ENCODE data around the gene CCDC66.

CCDC66 gene

DNA sequence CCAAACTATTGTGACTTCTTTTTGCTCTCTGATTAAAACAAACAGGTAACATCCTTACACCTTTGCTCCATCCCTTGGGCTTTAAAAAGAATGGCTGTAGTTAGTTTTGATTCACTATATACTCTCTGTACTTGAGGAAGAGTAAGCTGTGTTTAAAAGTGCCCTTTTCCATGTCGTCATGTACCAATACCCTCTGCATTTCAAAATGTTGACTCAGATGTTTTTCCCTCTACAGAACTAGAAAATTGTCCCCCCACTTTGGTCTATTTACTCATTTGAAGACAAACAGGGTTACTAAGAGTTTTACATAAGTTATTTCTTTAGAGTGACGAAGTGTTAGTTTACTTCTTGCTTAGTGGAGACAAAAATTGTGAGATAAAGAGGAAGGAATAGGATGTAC is 63.4 kb downstream of the CCDC66 start:
- Histone ChIP-seq H3K18ac (ENCODE audit: low read length) (no peak overlapping the region), H3K79me1 (ENCODE audit: low read depth, low read length) (no peaks in the 10 kb centered on the region), H3K4ac (ENCODE audit: low read length) (no peak overlapping the region), H4K8ac (ENCODE audit: low read depth, low read length) (no peak overlapping the region), H3K4me2 (ENCODE audit: insufficient read depth, low read length, poor library complexity, severe bottlenecking) (no peak overlapping the region), H3K4me3 (ENCODE audit: low read length in 2 of 2) (no peak overlapping the region), H2BK15ac (ENCODE audit: low read length) (no peak overlapping the region), H4K91ac (ENCODE audit: low read depth, low read length, poor library complexity) (no peak overlapping the region), H3K27me3 (ENCODE audit: control insufficient read depth in 3 of 3, insufficient read depth in 3 of 3, low read depth in 1 of 3, low read length in 3 of 3) (no peaks in the 10 kb centered on the region), H2AK5ac (ENCODE audit: low read depth, low read length) (no peak overlapping the region), H3K9me3 (replicated peaks in 1 of 2; ENCODE audit: control insufficient read depth in 2 of 2, insufficient read depth in 1 of 2, low read depth in 1 of 2, low read length in 2 of 2) (no peaks in the 10 kb centered on the region), H2AFZ (ENCODE audit: low read length) (no peak overlapping the region), H3K9ac (ENCODE audit: low read depth, low read length, poor library complexity) (no peak overlapping the region), H2BK120ac (ENCODE audit: low read depth, low read length) (no peak overlapping the region), H3K36me3 (replicated peaks in 1 of 2; ENCODE audit: control insufficient read depth in 2 of 2, insufficient read depth in 2 of 2, low read length in 2 of 2) (peaks cover 6 to 100% of the 10 kb centered on the region in 2 donors), H2BK5ac (ENCODE audit: low read length) (no peak overlapping the region), H3K23ac (ENCODE audit: low read depth, low read length, poor library complexity) (no peak overlapping the region), H3K27ac (replicated peaks; ENCODE audit: low read length) (no peak overlapping the region), H3K4me1 (ENCODE audit: control insufficient read depth in 2 of 2, insufficient read depth in 1 of 2, low read depth in 1 of 2, low read length in 2 of 2) (no peaks in the 10 kb centered on the region), H3K14ac (ENCODE audit: low read length) (no peak overlapping the region), H2BK12ac (ENCODE audit: low read length) (no peak overlapping the region)
- WGBS, 2 donors (ENCODE audit: extremely low coverage in 2 of 2, insufficient read length in 2 of 2, insufficient replicate concordance in 1 of 2): no CpG with 5 or more reads among the region's 2 CpGs
- DNase-seq (ENCODE audit: low spot score): no peak

DNA sequence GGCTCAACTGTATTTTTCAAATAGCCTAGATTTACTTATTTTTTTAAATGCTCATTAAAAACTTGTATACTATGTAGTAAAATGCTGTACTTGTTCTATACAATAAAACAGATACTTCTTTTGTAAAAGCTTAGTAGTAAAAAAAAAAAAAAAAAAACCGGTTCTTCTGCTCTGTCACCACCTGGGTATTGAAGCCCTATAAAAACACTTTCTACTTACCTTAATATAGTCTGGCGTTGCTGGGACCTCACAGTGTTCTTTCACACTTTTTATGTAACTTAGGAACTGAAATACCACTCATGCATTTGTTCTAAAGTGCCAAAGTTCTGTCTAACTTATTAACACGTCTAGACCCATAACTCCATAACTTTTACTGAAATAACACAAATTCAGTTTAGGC is 64.7 kb downstream of the CCDC66 start:
- no peak overlapping the region for H2AK5ac ChIP-seq (ENCODE audit: low read depth, low read length)
- H3K18ac ChIP-seq (ENCODE audit: low read length): no peak overlapping the region
- H4K8ac ChIP-seq (ENCODE audit: low read depth, low read length): no peak overlapping the region
- H3K9ac ChIP-seq (ENCODE audit: low read depth, low read length, poor library complexity): no peak overlapping the region
- H3K23ac ChIP-seq (ENCODE audit: low read depth, low read length, poor library complexity): no peak overlapping the region
- no peak overlapping the region for H2BK5ac ChIP-seq (ENCODE audit: low read length)
- no peaks in the 10 kb centered on the region for H3K9me3 ChIP-seq (replicated peaks in 1 of 2; ENCODE audit: control insufficient read depth in 2 of 2, insufficient read depth in 1 of 2, low read depth in 1 of 2, low read length in 2 of 2)
- no peak overlapping the region for H4K91ac ChIP-seq (ENCODE audit: low read depth, low read length, poor library complexity)
- no CpG with 5 or more reads among the region's 3 CpGs for WGBS, 2 donors (ENCODE audit: extremely low coverage in 2 of 2, insufficient read length in 2 of 2, insufficient replicate concordance in 1 of 2)
- H2AFZ ChIP-seq (ENCODE audit: low read length): no peak overlapping the region
- H2BK12ac ChIP-seq (ENCODE audit: low read length): no peak overlapping the region
- DNase-seq (ENCODE audit: low spot score): no peak
- no peak overlapping the region for H3K14ac ChIP-seq (ENCODE audit: low read length)
- H3K4me1 ChIP-seq (ENCODE audit: control insufficient read depth in 2 of 2, insufficient read depth in 1 of 2, low read depth in 1 of 2, low read length in 2 of 2): no peaks in the 10 kb centered on the region
- H3K36me3 ChIP-seq (replicated peaks in 1 of 2; ENCODE audit: control insufficient read depth in 2 of 2, insufficient read depth in 2 of 2, low read length in 2 of 2): peaks cover 7 to 100% of the 10 kb centered on the region in 2 donors
- H2BK120ac ChIP-seq (ENCODE audit: low read depth, low read length): no peak overlapping the region
- H3K27me3 ChIP-seq (ENCODE audit: control insufficient read depth in 3 of 3, insufficient read depth in 3 of 3, low read depth in 1 of 3, low read length in 3 of 3): no peaks in the 10 kb centered on the region
- H3K4ac ChIP-seq (ENCODE audit: low read length): no peak overlapping the region
- H2BK15ac ChIP-seq (ENCODE audit: low read length): no peak overlapping the region
- H3K79me1 ChIP-seq (ENCODE audit: low read depth, low read length): no peaks in the 10 kb centered on the region
- H3K4me2 ChIP-seq (ENCODE audit: insufficient read depth, low read length, poor library complexity, severe bottlenecking): no peak overlapping the region
- H3K4me3 ChIP-seq (ENCODE audit: low read length in 2 of 2): no peak overlapping the region
- no peak overlapping the region for H3K27ac ChIP-seq (replicated peaks; ENCODE audit: low read length)

DNA sequence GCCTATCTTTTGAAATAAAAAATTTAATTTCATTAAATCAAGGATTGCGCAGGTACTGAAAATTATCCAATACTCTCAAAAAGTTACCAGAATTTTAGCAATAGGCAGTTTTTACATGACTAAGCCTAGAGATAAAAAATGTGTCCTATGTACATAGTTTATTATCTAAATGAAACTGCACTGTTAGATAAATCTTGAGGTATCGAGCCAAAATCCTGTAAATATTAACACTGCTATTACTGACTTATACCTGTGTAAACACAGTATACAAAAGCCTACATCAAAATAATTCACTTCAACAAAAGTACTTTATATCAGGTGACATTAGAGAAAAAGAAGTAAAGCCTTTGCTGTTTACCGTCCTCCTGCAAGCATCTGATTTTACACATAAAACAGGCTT is 65.4 kb downstream of the CCDC66 start:
- Histone ChIP-seq H2BK120ac (ENCODE audit: low read depth, low read length) (no peak overlapping the region), H2BK12ac (ENCODE audit: low read length) (no peak overlapping the region), H3K18ac (ENCODE audit: low read length) (no peak overlapping the region), H3K4me2 (ENCODE audit: insufficient read depth, low read length, poor library complexity, severe bottlenecking) (no peak overlapping the region), H3K14ac (ENCODE audit: low read length) (no peak overlapping the region), H3K27me3 (ENCODE audit: control insufficient read depth in 3 of 3, insufficient read depth in 3 of 3, low read depth in 1 of 3, low read length in 3 of 3) (no peaks in the 10 kb centered on the region), H3K36me3 (replicated peaks in 1 of 2; ENCODE audit: control insufficient read depth in 2 of 2, insufficient read depth in 2 of 2, low read length in 2 of 2) (peaks cover 7 to 100% of the 10 kb centered on the region in 2 donors), H2AK5ac (ENCODE audit: low read depth, low read length) (no peak overlapping the region), H4K8ac (ENCODE audit: low read depth, low read length) (no peak overlapping the region), H3K4ac (ENCODE audit: low read length) (no peak overlapping the region), H2BK15ac (ENCODE audit: low read length) (no peak overlapping the region), H2AFZ (ENCODE audit: low read length) (no peak overlapping the region), H3K9me3 (replicated peaks in 1 of 2; ENCODE audit: control insufficient read depth in 2 of 2, insufficient read depth in 1 of 2, low read depth in 1 of 2, low read length in 2 of 2) (no peaks in the 10 kb centered on the region), H3K23ac (ENCODE audit: low read depth, low read length, poor library complexity) (no peak overlapping the region), H3K79me1 (ENCODE audit: low read depth, low read length) (no peaks in the 10 kb centered on the region), H2BK5ac (ENCODE audit: low read length) (no peak overlapping the region), H3K27ac (replicated peaks; ENCODE audit: low read length) (no peak overlapping the region), H3K4me1 (ENCODE audit: control insufficient read depth in 2 of 2, insufficient read depth in 1 of 2, low read depth in 1 of 2, low read length in 2 of 2) (no peaks in the 10 kb centered on the region), H3K4me3 (ENCODE audit: low read length in 2 of 2) (no peak overlapping the region), H3K9ac (ENCODE audit: low read depth, low read length, poor library complexity) (no peak overlapping the region), H4K91ac (ENCODE audit: low read depth, low read length, poor library complexity) (no peak overlapping the region)
- no CpG with 5 or more reads among the region's 3 CpGs for whole genome bisulfite sequencing, 2 donors (ENCODE audit: extremely low coverage in 2 of 2, insufficient read length in 2 of 2, insufficient replicate concordance in 1 of 2)
- no peak for DNase-seq (ENCODE audit: low spot score)

DNA sequence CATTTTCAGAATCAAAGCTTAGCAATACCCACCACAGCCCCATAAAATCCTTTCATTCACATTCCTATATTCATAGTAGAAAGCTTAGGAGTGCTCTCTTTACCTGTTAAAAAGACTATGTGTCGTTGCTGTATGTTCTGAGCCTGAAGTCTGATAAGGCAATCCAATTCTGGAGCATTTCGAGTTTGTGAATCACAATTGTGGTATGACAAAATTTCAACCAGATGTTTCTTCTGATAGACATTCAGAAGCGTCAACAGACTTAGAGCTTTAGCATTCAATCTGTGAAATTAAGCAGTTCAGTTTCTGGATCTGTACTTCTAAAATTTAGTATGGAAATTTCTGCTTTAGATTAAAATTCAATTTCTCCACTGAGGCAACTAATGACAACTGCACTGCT is 67.8 kb downstream of the CCDC66 start:
- no CpG with 5 or more reads among the region's 3 CpGs for WGBS, 2 donors (ENCODE audit: extremely low coverage in 2 of 2, insufficient read length in 2 of 2, insufficient replicate concordance in 1 of 2)
- Histone ChIP-seq H3K4me1 (ENCODE audit: control insufficient read depth in 2 of 2, insufficient read depth in 1 of 2, low read depth in 1 of 2, low read length in 2 of 2) (no peaks in the 10 kb centered on the region), H4K8ac (ENCODE audit: low read depth, low read length) (no peak overlapping the region), H2BK120ac (ENCODE audit: low read depth, low read length) (no peak overlapping the region), H3K36me3 (replicated peaks in 1 of 2; ENCODE audit: control insufficient read depth in 2 of 2, insufficient read depth in 2 of 2, low read length in 2 of 2) (peaks cover 10 to 98% of the 10 kb centered on the region in 2 donors), H3K4me2 (ENCODE audit: insufficient read depth, low read length, poor library complexity, severe bottlenecking) (no peak overlapping the region), H3K27ac (replicated peaks; ENCODE audit: low read length) (no peak overlapping the region), H3K4ac (ENCODE audit: low read length) (no peak overlapping the region), H3K23ac (ENCODE audit: low read depth, low read length, poor library complexity) (no peak overlapping the region), H2BK12ac (ENCODE audit: low read length) (no peak overlapping the region), H3K9me3 (replicated peaks in 1 of 2; ENCODE audit: control insufficient read depth in 2 of 2, insufficient read depth in 1 of 2, low read depth in 1 of 2, low read length in 2 of 2) (no peaks in the 10 kb centered on the region), H3K27me3 (ENCODE audit: control insufficient read depth in 3 of 3, insufficient read depth in 3 of 3, low read depth in 1 of 3, low read length in 3 of 3) (no peaks in the 10 kb centered on the region), H3K79me1 (ENCODE audit: low read depth, low read length) (no peaks in the 10 kb centered on the region), H3K18ac (ENCODE audit: low read length) (no peak overlapping the region), H2AK5ac (ENCODE audit: low read depth, low read length) (no peak overlapping the region), H4K91ac (ENCODE audit: low read depth, low read length, poor library complexity) (no peak overlapping the region), H3K14ac (ENCODE audit: low read length) (no peak overlapping the region), H2BK15ac (ENCODE audit: low read length) (no peak overlapping the region), H3K4me3 (ENCODE audit: low read length in 2 of 2) (no peak overlapping the region), H3K9ac (ENCODE audit: low read depth, low read length, poor library complexity) (no peak overlapping the region), H2AFZ (ENCODE audit: low read length) (no peak overlapping the region), H2BK5ac (ENCODE audit: low read length) (no peak overlapping the region)
- no peak for DNase-seq (ENCODE audit: low spot score)

Measured in neuronal stem cell (in vitro differentiated cells).